Astrocyte of the spinal cord (primary cell): ENCODE data around the gene DLGAP1.
A peak's percentile ranks its signal among the peaks of the same experiment; 100 is the strongest.

ENCODE experiments used
- DNase-seq: peaks from one replicate; pipeline ENCODE4 v3.0.0; 2011; ENCODE audit warnings: low read depth, low spot score
- H3K4me3 ChIP-seq: 2 replicates; pipeline ENCODE4 v1.5.1; 2011; ENCODE audit warnings: low read depth, mild to moderate bottlenecking, low read length, moderate library complexity
- in situ Hi-C: cut with HindIII; loops from 2 replicates; pipeline ENCODE4 v1.10.0; 2017; ENCODE audit warnings: low sequenced_read_pairs
- TF ChIP-seq, protein P1 (sequence below): IDR thresholded peaks from 2 replicates; pipeline ENCODE4 v1.5.1; 2012; ENCODE audit warnings: low read depth, mild to moderate bottlenecking, low read length, inconsistent platforms

Gene DLGAP1

DNA sequence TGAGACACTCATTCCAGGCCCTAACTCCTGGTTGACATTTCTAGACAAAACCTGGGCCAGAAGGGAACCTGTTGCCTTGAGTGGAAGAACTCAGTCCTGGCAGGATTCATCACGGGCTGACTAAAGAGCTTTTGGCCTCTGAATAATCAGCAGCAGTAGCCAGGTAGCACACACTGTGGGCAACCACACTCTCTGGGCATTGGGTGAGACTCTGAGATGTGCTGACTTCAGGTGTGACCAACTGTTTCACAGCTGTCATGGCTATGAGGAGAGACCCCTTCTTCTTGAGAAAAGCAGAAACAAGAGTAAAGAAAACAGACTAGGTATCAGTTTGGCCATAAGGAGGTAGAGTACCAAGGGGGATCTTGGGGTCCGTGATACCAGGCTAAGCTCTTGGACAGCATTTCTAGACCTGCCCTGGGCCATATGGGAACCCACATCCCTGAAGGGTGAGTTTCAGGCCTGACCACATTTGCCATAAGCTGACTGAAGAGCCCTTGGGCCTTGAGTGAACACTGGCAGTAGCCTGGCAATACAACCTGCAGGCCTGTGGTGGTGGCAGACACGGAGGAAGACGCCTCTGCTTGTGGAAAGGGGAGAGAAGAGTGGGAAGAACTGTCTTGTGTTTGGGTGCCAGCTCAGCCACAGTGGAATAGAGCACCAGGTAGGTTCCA lies 230.9 kb downstream of the DLGAP1 start:
- no peak overlapping the region for H3K4me3 ChIP-seq
- TF ChIP-seq, protein P1, sequence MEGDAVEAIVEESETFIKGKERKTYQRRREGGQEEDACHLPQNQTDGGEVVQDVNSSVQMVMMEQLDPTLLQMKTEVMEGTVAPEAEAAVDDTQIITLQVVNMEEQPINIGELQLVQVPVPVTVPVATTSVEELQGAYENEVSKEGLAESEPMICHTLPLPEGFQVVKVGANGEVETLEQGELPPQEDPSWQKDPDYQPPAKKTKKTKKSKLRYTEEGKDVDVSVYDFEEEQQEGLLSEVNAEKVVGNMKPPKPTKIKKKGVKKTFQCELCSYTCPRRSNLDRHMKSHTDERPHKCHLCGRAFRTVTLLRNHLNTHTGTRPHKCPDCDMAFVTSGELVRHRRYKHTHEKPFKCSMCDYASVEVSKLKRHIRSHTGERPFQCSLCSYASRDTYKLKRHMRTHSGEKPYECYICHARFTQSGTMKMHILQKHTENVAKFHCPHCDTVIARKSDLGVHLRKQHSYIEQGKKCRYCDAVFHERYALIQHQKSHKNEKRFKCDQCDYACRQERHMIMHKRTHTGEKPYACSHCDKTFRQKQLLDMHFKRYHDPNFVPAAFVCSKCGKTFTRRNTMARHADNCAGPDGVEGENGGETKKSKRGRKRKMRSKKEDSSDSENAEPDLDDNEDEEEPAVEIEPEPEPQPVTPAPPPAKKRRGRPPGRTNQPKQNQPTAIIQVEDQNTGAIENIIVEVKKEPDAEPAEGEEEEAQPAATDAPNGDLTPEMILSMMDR = no peak
- in situ Hi-C loops = no loop called here
- no peak for DNase-seq

DNA sequence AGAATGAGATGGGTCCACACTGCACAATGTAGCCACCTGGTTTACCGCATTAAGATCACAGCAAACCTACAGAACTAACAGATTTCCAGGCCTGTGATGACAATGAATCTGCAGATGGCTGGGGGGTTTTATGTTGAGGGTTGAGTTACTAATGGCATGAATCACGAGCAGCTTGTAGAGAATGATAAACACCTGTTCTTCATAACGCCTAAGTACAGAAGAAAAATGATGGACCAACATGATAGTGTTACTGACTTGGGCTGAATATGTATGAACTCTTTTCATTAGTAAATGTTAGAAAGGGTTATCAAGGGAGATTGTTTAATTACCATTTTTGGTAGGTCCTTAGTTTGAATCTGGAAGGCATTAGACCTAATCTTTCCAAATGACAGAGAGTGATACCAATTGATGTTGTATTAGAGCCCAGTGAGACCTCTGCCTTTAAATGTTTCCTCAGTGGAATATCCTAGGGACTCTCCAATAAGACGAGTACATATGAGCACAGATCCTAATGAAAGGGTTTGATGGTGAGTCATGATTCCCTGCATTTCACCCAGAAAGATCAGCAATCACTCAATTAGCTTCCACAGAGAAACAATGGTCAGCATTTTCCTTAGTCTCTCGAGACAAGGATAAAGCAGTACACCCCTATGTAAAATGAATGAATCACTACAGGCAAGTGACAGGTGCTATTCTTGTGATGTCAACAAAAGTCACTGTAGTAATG lies 243.8 kb downstream of the DLGAP1 start:
- TF ChIP-seq, protein P1 = no peak
- in situ Hi-C loops = no loop called here
- DNase-seq = no peak
- no peak overlapping the region for H3K4me3 ChIP-seq

- TF ChIP-seq, protein P1 = no peak
- in situ Hi-C loops = no loop called here
- no peak overlapping the region for H3K4me3 ChIP-seq
- no peak for DNase-seq
Observed at GRCh38 chr18:4208366-4208765, 246.7 kb downstream of the DLGAP1 start.

DNA sequence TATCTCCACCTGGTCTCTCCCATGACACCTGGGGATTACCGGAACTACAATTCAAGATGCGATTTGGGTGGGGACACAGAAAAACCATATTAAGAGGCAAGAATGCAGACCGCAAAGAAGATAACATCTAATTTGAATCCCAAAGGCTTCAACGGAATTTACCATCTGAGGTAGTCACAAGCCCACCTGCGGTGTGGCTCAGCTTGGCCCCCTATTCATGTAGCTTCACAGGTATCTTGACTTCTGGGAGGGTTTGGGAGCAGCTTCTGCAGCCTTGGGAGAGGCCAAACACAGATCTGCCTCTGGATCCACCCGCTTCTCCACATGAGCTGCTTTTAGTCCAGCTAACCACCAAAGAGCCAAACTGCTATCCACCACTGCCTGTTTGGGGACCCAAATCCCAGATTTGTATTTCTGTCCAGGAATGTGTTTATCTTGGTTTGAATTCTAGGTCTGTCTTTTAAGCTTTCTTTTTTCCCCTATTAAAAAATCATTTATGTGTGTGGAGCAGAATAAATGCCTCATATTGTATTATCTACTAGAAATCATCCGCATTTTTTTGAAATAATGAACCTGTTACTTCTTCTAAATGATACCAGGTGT lies 247.6 kb downstream of the DLGAP1 start:
- no peak overlapping the region for H3K4me3 ChIP-seq
- TF ChIP-seq, protein P1 = no peak
- in situ Hi-C loops = no loop called here
- DNase-seq = no peak

GRCh38 chr18:4204438-4204720 lies 250.7 kb downstream of the DLGAP1 start:
- TF ChIP-seq, protein P1 = no peak
- in situ Hi-C loops = no loop called here
- no peak for DNase-seq
- no peak overlapping the region for H3K4me3 ChIP-seq

DNA sequence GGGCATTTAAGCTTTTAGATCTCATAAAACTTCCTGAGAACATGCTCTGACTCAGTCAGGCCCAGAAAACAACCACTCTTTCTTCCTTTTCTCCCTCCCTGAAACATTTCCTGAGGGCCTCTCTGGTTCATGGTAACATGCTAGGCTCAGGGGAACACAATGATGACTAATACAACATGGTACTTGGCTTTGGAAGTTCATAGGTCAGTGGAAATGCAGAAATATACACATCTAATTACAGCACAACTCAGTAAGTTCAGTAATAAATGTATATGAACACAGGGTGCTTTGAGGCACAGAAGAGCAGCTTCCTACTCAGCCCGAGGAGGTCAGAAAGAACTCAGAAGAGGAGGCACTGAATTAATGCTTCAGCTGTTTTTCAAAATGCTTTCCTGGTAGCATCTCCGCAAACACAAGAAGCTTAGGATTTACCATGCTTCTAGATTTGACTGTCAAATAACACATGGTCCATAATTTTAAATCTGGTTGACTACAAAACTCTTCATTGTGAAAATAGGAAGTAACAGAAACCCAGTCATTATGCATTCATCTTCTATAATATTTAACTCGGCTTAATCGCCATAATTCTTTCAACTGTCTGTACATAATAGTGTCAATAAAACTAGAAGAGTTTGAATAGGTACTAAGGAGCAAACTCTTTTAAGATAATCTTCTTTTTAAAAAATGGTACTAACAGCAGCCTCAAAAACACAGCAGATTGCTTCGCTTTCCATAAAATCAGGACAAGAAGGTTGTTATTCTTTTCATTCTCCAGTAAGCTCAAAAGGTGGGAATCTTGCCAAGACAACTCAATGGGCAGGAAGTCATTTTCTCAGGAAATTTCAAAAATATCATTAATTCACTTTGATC lies 251.3 kb downstream of the DLGAP1 start:
- DNase-seq = peak; percentile 0
- TF ChIP-seq, protein P1 = no peak
- in situ Hi-C loops = no loop called here

More for the DNA sequence above, 251.3 kb downstream of the DLGAP1 start:
- H3K4me3 ChIP-seq = no peak overlapping the region
